HepG2 (cell line): Measurements from ENCODE around the gene CHCHD6. TPM values are rescaled to one million over a fixed set of nuclear protein-coding genes. Genes with fewer than 3 reads are reported as not detected.

Experiments used
- ATAC-seq: fragments of 200-7000 bp; cut with Tn5 transposase; 3 replicates; pipeline ENCODE4 v1.9.1; 2020; ENCODE audit warnings: mild to moderate bottlenecking, moderate library complexity
- BruUV-seq: library from RNA; stranded (reverse); fragments of 400-500 nt; replicated peaks from 2 replicates; lab custom pipeline; 2021; lab: Mats Ljungman, UMichigan
- CTCF ChIA-PET: fragments of 300-600 bp; formaldehyde crosslinking; extraction: SDS; loops from one replicate; lab custom pipeline; 2021; ENCODE audit warnings: low total read pairs, inconsistent platforms, low intra/inter-chr PET ratio; lab: Yijun Ruan, JAX
- POLR2A ChIA-PET: fragments of 350-600 bp; sonication (Branson Sonifier 250); formaldehyde crosslinking; loops from one replicate; lab custom pipeline; 2020; ENCODE audit warnings: antibody characterized with exemption, inconsistent platforms; lab: Yijun Ruan, JAX
- DNase-seq: peaks from one replicate; pipeline ENCODE4 v3.0.0-alpha.2; 2015; ENCODE audit warnings: low spot score
- FAIRE-seq: peaks from 3 replicates; lab custom pipeline; 2011; peaks lifted over from hg19 to GRCh38; lab: Jason Lieb, UNC
- H2AFZ ChIP-seq: one replicate; pipeline ENCODE4 v1.6.1; 2011; ENCODE audit warnings: low read length, inconsistent platforms
- H3K27ac ChIP-seq: fragments of 300-600 bp; 3 replicates; pipeline ENCODE4 v1.8.0; 2011; ENCODE audit warnings: mixed run types, mild to moderate bottlenecking, mixed read lengths, low read length, inconsistent platforms; ENCODE audit not compliant: insufficient read depth; ENCODE audit errors: extremely low read length
- H3K27me3 ChIP-seq, 2 experiments: fragments of 200-600 bp in 1 of 2; 2 replicates in 1 of 2; 3 replicates in 1 of 2; pipeline versions ENCODE4 v1.6.0 to v1.8.0; 2011; ENCODE audit warnings: low read length in 2 of 2, mild to moderate bottlenecking in 2 of 2, moderate library complexity in 2 of 2, inconsistent platforms in 1 of 2; ENCODE audit not compliant: insufficient read depth in 2 of 2, control insufficient read depth in 1 of 2
- H3K36me3 ChIP-seq, 2 experiments: fragments of 200-600 bp in 1 of 2; replicated peaks in 1 of 2; 2 replicates in 1 of 2; 3 replicates in 1 of 2; pipeline versions ENCODE4 v1.5.1 to v1.8.0; 2011; ENCODE audit warnings: low read length in 2 of 2, inconsistent platforms in 1 of 2; ENCODE audit not compliant: insufficient read depth in 2 of 2, control insufficient read depth in 1 of 2
- H3K4me1 ChIP-seq: 2 replicates; pipeline ENCODE4 v1.5.1; 2012; ENCODE audit warnings: low read length, inconsistent platforms; ENCODE audit not compliant: insufficient read depth
- H3K4me2 ChIP-seq: 2 replicates; pipeline ENCODE4 v1.6.0; 2011; ENCODE audit warnings: low read depth, low read length, inconsistent platforms
- H3K4me3 ChIP-seq, 3 experiments: fragments of 200-600 bp in 1 of 3; sonication (generic), shearing (Covaris generic) in 1 of 3; replicated peaks in 1 of 3; 2 replicates each; pipeline ENCODE4 v1.5.1; 2011 to 2016; ENCODE audit warnings: low read length in 3 of 3, inconsistent platforms in 2 of 3, low read depth in 2 of 3, mild to moderate bottlenecking in 2 of 3, control low read depth in 1 of 3, mixed read lengths in 1 of 3; ENCODE audit not compliant: insufficient read depth in 1 of 3
- H3K79me2 ChIP-seq: one replicate; pipeline ENCODE4 v1.6.1; 2011; ENCODE audit warnings: low read length, inconsistent platforms; ENCODE audit not compliant: insufficient read depth
- H3K9ac ChIP-seq: 2 replicates; pipeline ENCODE4 v1.6.0; 2011; ENCODE audit warnings: mild to moderate bottlenecking, low read depth, low read length, inconsistent platforms; ENCODE audit not compliant: insufficient read depth
- H3K9me3 ChIP-seq: 2 replicates; pipeline ENCODE4 v1.5.1; 2012; ENCODE audit warnings: mild to moderate bottlenecking, low read length
- H4K20me1 ChIP-seq: 2 replicates; pipeline ENCODE4 v1.6.0; 2011; ENCODE audit warnings: inconsistent platforms, mild to moderate bottlenecking, low read length, moderate library complexity; ENCODE audit not compliant: insufficient read depth
- CCDC6 ChIP-seq: sonication (generic); formaldehyde crosslinking; IDR thresholded peaks from 2 replicates; pipeline ENCODE4 v1.8.1; 2022; ENCODE audit warnings: mild to moderate bottlenecking, missing genetic modification reagents, moderate library complexity
- DNMT1 ChIP-seq: sonication (generic); formaldehyde crosslinking; IDR thresholded peaks from 2 replicates; pipeline ENCODE4 v1.5.1; 2020; ENCODE audit warnings: mild to moderate bottlenecking, missing genetic modification reagents
- SP140L ChIP-seq: sonication (generic); formaldehyde crosslinking; IDR thresholded peaks from 2 replicates; pipeline ENCODE4 v1.4.0; 2020; ENCODE audit warnings: missing genetic modification reagents, borderline replicate concordance
- TCF12 ChIP-seq, 2 experiments: fragments of 450-650 bp in 1 of 2; sonication (generic) in 1 of 2; formaldehyde crosslinking in 1 of 2; IDR thresholded peaks; 2 replicates each; pipeline versions ENCODE4 v1.6.1 to v1.8.0; 2017 to 2022; ENCODE audit warnings: antibody characterized with exemption in 1 of 2, mild to moderate bottlenecking in 1 of 2, missing genetic modification reagents in 1 of 2, moderate library complexity in 1 of 2
- ZNF253 ChIP-seq: sonication (generic); formaldehyde crosslinking; IDR thresholded peaks from 2 replicates; pipeline ENCODE4 v1.8.0; 2022; ENCODE audit warnings: mild to moderate bottlenecking, missing genetic modification reagents, borderline replicate concordance
- ZNF264 ChIP-seq: sonication (generic); formaldehyde crosslinking; IDR thresholded peaks from 2 replicates; pipeline ENCODE4 v1.4.0; 2020; ENCODE audit warnings: missing genetic modification reagents
- ZNF674 ChIP-seq: sonication (generic); formaldehyde crosslinking; IDR thresholded peaks from 2 replicates; pipeline ENCODE4 v1.5.0; 2020; ENCODE audit warnings: low read depth, mild to moderate bottlenecking, missing genetic modification reagents
- ZSCAN22 ChIP-seq: sonication (generic); formaldehyde crosslinking; IDR thresholded peaks from 2 replicates; pipeline ENCODE4 v1.4.0; 2020; ENCODE audit warnings: mild to moderate bottlenecking, missing genetic modification reagents
- WGBS: methylation state at CpG from one replicate; pipeline ENCODE4 v1.1.6; 2017; ENCODE audit warnings: low lambda C conversion rate; 5-methylcytosine and 5-hydroxymethylcytosine counted together
- in situ Hi-C: cut with HindIII; loops from 2 replicates; pipeline ENCODE4 v1.10.0; 2017; ENCODE audit warnings: low pct_unique_long_range_greater_than_20kb; ENCODE audit not compliant: extremely low pct_ligation_motif_present
- intact Hi-C: fragments of 100-400 bp; cut with micrococcal nuclease; formaldehyde crosslinking; loops from one replicate; pipeline ENCODE4 v1.10.0; 2022; ENCODE audit not compliant: unreplicated experiment
- polyA plus RNA-seq, 8 experiments: library from polyadenylated mRNA; depleted of rRNA in 3 of 8; stranded (reverse) in 7 of 8; unstranded in 1 of 8; fragments of >200 nt; fragmentation: Illumina TruSeq in 4 of 8; extraction: Trizol in 4 of 8; gene quantifications; 2 replicates each; pipeline versions ENCODE4 v1.2.1 to v1.2.3, GENCODE V29; 2011 to 2016; ENCODE audit warnings: low read depth in 4 of 8, missing spikeins in 1 of 8, mixed read lengths in 1 of 8; ENCODE audit not compliant: insufficient read depth in 1 of 8
- total RNA-seq, 5 experiments: library from RNA; depleted of rRNA; stranded (reverse); fragments of >200 nt; fragmentation: Illumina TruSeq; extraction: Trizol; gene quantifications; 2 replicates each; pipeline ENCODE4 v1.2.3, GENCODE V29; 2016; ENCODE audit warnings: low read depth in 1 of 5
- TF ChIP-seq, protein P1 (sequence below), 2 experiments: sonication (generic) in 1 of 2; formaldehyde crosslinking in 1 of 2; IDR thresholded peaks; 2 replicates each; pipeline versions ENCODE4 v1.4.0 to v1.6.1; 2016 to 2020; ENCODE audit warnings: borderline replicate concordance in 1 of 2, low read depth in 1 of 2, mild to moderate bottlenecking in 1 of 2, missing genetic modification reagents in 1 of 2
- TF ChIP-seq, protein P2 (sequence below): sonication (generic); formaldehyde crosslinking; IDR thresholded peaks from 2 replicates; pipeline ENCODE4 v1.4.0; 2020; ENCODE audit warnings: missing genetic modification reagents
- TF ChIP-seq, protein P3 (sequence below): sonication (generic); formaldehyde crosslinking; IDR thresholded peaks from 2 replicates; pipeline ENCODE4 v1.5.0; 2020; ENCODE audit warnings: missing genetic modification reagents
- TF ChIP-seq, protein P4 (sequence below): fragments of 450-650 bp; IDR thresholded peaks from 2 replicates; pipeline ENCODE4 v1.6.1; 2016
- TF ChIP-seq, protein P5 (sequence below): sonication (generic); formaldehyde crosslinking; IDR thresholded peaks from 2 replicates; pipeline ENCODE4 v1.5.1; 2020; ENCODE audit warnings: mild to moderate bottlenecking, missing genetic modification reagents, moderate library complexity

Gene CHCHD6
- total and polyA plus RNA-seq, 2 of the 13 experiments (the other 11 are each of a cell fraction or from before 2014, with no cell fraction given) = 20.3 to 20.8 TPM

DNA sequence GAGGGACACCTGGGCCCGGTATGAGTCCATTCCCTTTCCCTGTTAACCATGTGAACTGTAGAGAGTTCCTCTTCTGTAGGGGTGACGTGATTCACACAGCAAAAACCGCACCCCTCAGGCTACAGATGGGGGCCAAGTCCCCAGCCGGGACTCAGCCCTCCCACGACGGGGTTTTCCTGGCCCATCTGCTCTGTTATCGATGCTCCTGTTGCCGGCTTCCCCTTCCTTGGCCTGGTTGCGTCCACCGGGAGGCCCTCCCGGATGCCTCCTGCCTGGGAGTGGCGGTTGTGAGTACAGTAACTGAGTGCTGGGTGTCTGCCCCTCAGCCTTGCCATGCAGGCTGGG, 278.1 kb downstream of the CHCHD6 start:
- intact Hi-C loops = loop anchor here (2.0 to 10.0 kb wide), 3 partner anchors 229 to 563 kb away; no protein-coding TSS in a partner anchor
- Histone ChIP-seq H3K27ac (no peak overlapping the region), H3K9me3 (no peaks in the 10 kb centered on the region), H3K4me3 (peak overlapping the region; percentile 47 to 78 (median 62); a peak in 5 of 6 replicates), H3K79me2 (peaks cover 14% of the 10 kb centered on the region), H3K36me3 (no peaks in the 10 kb centered on the region), H3K4me1 (peaks cover 39% of the 10 kb centered on the region), H2AFZ (peak overlapping the region; percentile 44), H3K9ac (peak overlapping the region; percentile 67), H3K4me2 (peak overlapping the region; percentile 95), H4K20me1 (peaks cover 16% of the 10 kb centered on the region; the same call in 1 of the 2 replicates), H3K27me3 (peaks cover 2 to 16% of the 10 kb centered on the region in 2 experiments; a peak in 3 of 5 replicates)
- in situ Hi-C loops = no loop called here
- DNase-seq (no peak), ATAC-seq (peak; percentile 43), FAIRE-seq (no peak)
- no TSS peak for BruUV-seq
- ChIA-PET POLR2A (no interaction called here), CTCF (interaction anchor here (1.0 to 1.2 kb wide), 2 partner anchors 195 to 230 kb away, joined by 3 to 7 read pairs; no protein-coding TSS in a partner anchor)
- 0% methylated on average over 1 of the region's 12 CpGs for WGBS
- TF ChIP-seq ZNF264 (CRISPR knock-in tag) (no peak), CCDC6 (no peak), DNMT1 (CRISPR knock-in tag) (peak; percentile 14; the same call in 1 of the 2 replicates), ZNF674 (CRISPR knock-in tag) (no peak), TCF12 (IDR thresholded peaks at IDR 0.05) (no peak), TCF12 (CRISPR knock-in tag; IDR thresholded peaks at IDR 0.05) (no peak), ZSCAN22 (CRISPR knock-in tag) (no peak), SP140L (no peak), ZNF253 (CRISPR knock-in tag) (0 out of 2 replicates have a peak, but pooled peaks have one; percentile 18)
- TF ChIP-seq, protein P1, sequence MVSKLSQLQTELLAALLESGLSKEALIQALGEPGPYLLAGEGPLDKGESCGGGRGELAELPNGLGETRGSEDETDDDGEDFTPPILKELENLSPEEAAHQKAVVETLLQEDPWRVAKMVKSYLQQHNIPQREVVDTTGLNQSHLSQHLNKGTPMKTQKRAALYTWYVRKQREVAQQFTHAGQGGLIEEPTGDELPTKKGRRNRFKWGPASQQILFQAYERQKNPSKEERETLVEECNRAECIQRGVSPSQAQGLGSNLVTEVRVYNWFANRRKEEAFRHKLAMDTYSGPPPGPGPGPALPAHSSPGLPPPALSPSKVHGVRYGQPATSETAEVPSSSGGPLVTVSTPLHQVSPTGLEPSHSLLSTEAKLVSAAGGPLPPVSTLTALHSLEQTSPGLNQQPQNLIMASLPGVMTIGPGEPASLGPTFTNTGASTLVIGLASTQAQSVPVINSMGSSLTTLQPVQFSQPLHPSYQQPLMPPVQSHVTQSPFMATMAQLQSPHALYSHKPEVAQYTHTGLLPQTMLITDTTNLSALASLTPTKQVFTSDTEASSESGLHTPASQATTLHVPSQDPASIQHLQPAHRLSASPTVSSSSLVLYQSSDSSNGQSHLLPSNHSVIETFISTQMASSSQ (IDR thresholded peaks at IDR 0.05; ENCODE audit: low read depth) = no peak
- TF ChIP-seq, protein P1 (CRISPR knock-in tag; IDR thresholded peaks at IDR 0.05; ENCODE audit: borderline replicate concordance) = no peak
- TF ChIP-seq, protein P2, sequence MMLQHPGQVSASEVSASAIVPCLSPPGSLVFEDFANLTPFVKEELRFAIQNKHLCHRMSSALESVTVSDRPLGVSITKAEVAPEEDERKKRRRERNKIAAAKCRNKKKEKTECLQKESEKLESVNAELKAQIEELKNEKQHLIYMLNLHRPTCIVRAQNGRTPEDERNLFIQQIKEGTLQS (CRISPR knock-in tag) = no peak
- TF ChIP-seq, protein P3, sequence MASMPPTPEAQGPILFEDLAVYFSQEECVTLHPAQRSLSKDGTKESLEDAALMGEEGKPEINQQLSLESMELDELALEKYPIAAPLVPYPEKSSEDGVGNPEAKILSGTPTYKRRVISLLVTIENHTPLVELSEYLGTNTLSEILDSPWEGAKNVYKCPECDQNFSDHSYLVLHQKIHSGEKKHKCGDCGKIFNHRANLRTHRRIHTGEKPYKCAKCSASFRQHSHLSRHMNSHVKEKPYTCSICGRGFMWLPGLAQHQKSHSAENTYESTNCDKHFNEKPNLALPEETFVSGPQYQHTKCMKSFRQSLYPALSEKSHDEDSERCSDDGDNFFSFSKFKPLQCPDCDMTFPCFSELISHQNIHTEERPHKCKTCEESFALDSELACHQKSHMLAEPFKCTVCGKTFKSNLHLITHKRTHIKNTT = no peak
- TF ChIP-seq, protein P4, sequence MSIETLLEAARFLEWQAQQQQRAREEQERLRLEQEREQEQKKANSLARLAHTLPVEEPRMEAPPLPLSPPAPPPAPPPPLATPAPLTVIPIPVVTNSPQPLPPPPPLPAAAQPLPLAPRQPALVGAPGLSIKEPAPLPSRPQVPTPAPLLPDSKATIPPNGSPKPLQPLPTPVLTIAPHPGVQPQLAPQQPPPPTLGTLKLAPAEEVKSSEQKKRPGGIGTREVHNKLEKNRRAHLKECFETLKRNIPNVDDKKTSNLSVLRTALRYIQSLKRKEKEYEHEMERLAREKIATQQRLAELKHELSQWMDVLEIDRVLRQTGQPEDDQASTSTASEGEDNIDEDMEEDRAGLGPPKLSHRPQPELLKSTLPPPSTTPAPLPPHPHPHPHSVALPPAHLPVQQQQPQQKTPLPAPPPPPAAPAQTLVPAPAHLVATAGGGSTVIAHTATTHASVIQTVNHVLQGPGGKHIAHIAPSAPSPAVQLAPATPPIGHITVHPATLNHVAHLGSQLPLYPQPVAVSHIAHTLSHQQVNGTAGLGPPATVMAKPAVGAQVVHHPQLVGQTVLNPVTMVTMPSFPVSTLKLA = no peak
- TF ChIP-seq, protein P5, sequence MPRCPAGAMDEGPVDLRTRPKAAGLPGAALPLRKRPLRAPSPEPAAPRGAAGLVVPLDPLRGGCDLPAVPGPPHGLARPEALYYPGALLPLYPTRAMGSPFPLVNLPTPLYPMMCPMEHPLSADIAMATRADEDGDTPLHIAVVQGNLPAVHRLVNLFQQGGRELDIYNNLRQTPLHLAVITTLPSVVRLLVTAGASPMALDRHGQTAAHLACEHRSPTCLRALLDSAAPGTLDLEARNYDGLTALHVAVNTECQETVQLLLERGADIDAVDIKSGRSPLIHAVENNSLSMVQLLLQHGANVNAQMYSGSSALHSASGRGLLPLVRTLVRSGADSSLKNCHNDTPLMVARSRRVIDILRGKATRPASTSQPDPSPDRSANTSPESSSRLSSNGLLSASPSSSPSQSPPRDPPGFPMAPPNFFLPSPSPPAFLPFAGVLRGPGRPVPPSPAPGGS (CRISPR knock-in tag) = no peak
